Aorta (tissue), 5 donors: Measurements from ENCODE around the gene CEP68. TPM values are rescaled to one million over a fixed set of nuclear protein-coding genes. Genes with fewer than 3 reads are reported as not detected.

ENCODE experiments used
- ATAC-seq: fragments of 200-7000 bp; cut with Tn5 transposase; one replicate; pipeline ENCODE4 v1.9.1; 2022; ENCODE audit warnings: moderate library complexity; ENCODE audit not compliant: low FRiP score
- DNase-seq, 2 donors: peaks; one replicate each; pipeline ENCODE4 v3.0.0-alpha.2; 2020
- H3K27ac ChIP-seq, 2 donors: one replicate each; pipeline ENCODE4 v1.5.1; 2013; ENCODE audit warnings: low read length in 2 of 2, mild to moderate bottlenecking in 2 of 2, moderate library complexity in 2 of 2, control low read depth in 1 of 2, inconsistent platforms in 1 of 2, low read depth in 1 of 2
- H3K27me3 ChIP-seq, 2 donors: one replicate each; pipeline ENCODE4 v1.6.1; 2013; ENCODE audit warnings: control low read depth in 1 of 2, low read length in 1 of 2, mild to moderate bottlenecking in 1 of 2, moderate library complexity in 1 of 2; ENCODE audit not compliant: insufficient read depth in 2 of 2, control insufficient read depth in 1 of 2
- H3K36me3 ChIP-seq, 2 donors: one replicate each; pipeline ENCODE4 v1.6.1; 2013; ENCODE audit warnings: control low read depth in 1 of 2, low read length in 1 of 2, mild to moderate bottlenecking in 1 of 2; ENCODE audit not compliant: insufficient read depth in 2 of 2, control insufficient read depth in 1 of 2
- H3K4me1 ChIP-seq, 2 donors: one replicate each; pipeline ENCODE4 v1.6.1; 2013; ENCODE audit warnings: low read length in 2 of 2, control low read depth in 1 of 2, mild to moderate bottlenecking in 1 of 2, moderate library complexity in 1 of 2; ENCODE audit not compliant: insufficient read depth in 2 of 2, control insufficient read depth in 1 of 2
- H3K4me3 ChIP-seq, 2 donors: one replicate each; pipeline ENCODE4 v1.5.1; 2013; ENCODE audit warnings: low read length in 2 of 2, control low read depth in 1 of 2, mild to moderate bottlenecking in 1 of 2
- H3K9me3 ChIP-seq: one replicate; pipeline ENCODE4 v1.6.1; 2013; ENCODE audit warnings: mild to moderate bottlenecking, low read length; ENCODE audit not compliant: control insufficient read depth
- WGBS, 2 donors: extraction: QIAGEN DNeasy Blood & Tissue Kit; methylation state at CpG; one replicate each; pipeline ENCODE4 v1.1.7; 2013; 5-methylcytosine and 5-hydroxymethylcytosine counted together
- intact Hi-C, 2 donors: fragments of 100-400 bp; cut with DNase I; formaldehyde crosslinking; loops; one replicate each; pipeline versions ENCODE4 v1.14.2 to v1.15.0; 2022
- polyA plus RNA-seq, 2 donors: library from polyadenylated mRNA; stranded (reverse); fragments of 200-250 nt; gene quantifications; one replicate each; pipeline ENCODE4 v1.2.3, GENCODE V29; 2013
- total RNA-seq, 2 donors: library from RNA; stranded (reverse); fragmentation: NEBNext Ultra II Directional; extraction: Animal tissue kit (Norgen Biotek cat#: 25700); gene quantifications; one replicate each; pipeline ENCODE4 v1.2.1, GENCODE V29; 2021
- donor health status: healthy with polysubstance abuse.
- donor health status: Bipolar disorder and iron deficiency.
- donor health status: DM: no; HTN: no; CAD: no.
- donor health status: DM: no; HTN: no; CAD: no.
- donor health status: DM: yes; HTN: yes; CAD: no.

CEP68 gene
- total and polyA plus RNA-seq, 4 donors: 3.5 to 31.0 (median 12.9) TPM

DNA sequence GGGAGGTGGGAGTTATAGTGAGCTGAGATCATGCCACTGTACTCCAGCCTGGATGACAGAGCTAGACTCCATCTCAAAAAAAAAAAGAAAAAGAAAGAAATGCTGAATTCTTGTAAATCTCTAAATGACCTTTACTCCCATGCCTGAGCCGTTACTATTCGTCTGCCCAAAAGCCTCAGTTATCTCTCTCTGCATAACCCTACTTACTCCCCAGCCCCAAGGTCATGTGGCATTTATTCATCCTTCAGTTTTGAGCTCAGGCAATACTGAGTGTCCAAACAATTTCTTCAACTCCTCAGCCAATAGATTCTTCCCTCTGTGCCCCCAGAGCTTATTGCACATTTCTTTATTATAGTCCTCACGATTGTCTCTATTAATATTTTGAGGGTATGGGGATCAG, 44.9 kb downstream of the CEP68 start:
- Histone ChIP-seq H3K27me3 (no peaks in the 10 kb centered on the region), H3K4me1 (peaks cover 0 to 1% of the 10 kb centered on the region in 2 donors), H3K36me3 (peaks cover 0 to 2% of the 10 kb centered on the region in 2 donors), H3K4me3 (no peak overlapping the region), H3K9me3 (no peaks in the 10 kb centered on the region), H3K27ac (no peak overlapping the region)
- DNase-seq: no peak
- 83 to 84% methylated on average over 3 of the region's 3 CpGs for WGBS, 2 donors
- ATAC-seq: no peak
- intact Hi-C loops: no loop called here

DNA sequence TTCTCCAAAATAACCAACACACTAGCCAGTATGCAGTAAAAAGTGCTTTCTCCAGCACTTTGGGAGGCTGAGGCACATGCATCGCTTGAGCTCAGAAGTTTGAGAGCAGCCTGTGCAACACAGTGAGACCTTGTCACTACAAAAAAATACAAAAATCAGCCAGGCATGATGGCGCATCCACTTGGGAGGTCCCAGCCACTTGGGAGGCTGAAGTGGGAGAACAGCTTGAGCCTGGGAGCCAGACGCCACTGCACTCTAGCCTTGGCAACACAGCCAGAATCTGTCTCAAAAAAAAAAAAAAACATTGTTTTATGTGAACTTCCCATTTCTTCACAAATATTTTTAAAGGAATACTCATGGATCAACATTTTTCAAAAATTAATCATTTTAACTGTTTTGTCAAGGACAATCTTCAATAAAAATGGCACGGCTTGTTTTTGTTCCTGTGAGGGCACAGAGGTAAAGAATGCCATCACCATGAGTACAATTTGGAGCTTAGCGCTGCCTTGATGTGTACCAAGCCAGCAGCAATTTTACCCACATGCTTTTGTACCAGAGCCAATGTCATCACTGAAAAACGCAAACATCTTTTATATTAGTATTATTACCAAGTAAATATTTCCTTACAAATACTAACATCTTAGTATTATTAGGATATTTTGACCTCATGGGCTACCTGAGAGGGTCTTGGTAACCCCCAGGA, 46.9 kb downstream of the CEP68 start:
- H3K4me1 ChIP-seq: peaks cover 0 to 5% of the 10 kb centered on the region in 2 donors
- intact Hi-C loops: no loop called here
- peak overlapping the region; percentile 43 to 63 for H3K27ac ChIP-seq
- DNase-seq (no peak), ATAC-seq (peak; percentile 52)
- H3K27me3 ChIP-seq: no peaks in the 10 kb centered on the region
- no peaks in the 10 kb centered on the region for H3K36me3 ChIP-seq
- H3K9me3 ChIP-seq: no peaks in the 10 kb centered on the region
- H3K4me3 ChIP-seq: no peak overlapping the region
- 12 to 19% methylated on average over 6 of the region's 6 CpGs for WGBS, 2 donors

DNA sequence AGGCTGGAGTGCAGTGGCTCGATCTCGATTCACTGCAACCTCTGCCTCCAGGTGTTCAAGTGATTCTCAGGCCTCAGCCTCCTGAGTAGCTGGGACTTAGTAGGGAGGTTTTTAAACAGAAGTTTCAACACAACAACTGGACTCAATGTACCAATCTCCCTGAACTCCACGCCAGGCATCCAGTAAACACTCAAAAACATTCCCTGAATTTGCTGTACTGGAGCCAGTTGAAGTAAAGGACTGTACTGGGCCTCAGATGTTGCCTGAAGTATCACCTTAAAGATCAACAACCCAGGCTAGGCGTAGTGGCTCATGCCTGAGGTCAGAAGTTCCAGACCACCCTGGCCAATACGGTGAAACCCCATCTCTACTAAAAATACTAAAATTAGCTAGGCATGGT, 51.3 kb downstream of the CEP68 start:
- H3K27me3 ChIP-seq: no peaks in the 10 kb centered on the region
- intact Hi-C loops: no loop called here
- H3K27ac ChIP-seq: no peak overlapping the region
- ATAC-seq: no peak
- H3K4me1 ChIP-seq: peaks cover 0 to 3% of the 10 kb centered on the region in 2 donors
- H3K4me3 ChIP-seq: no peak overlapping the region
- H3K9me3 ChIP-seq: no peaks in the 10 kb centered on the region
- 93 to 94% methylated on average over 5 of the region's 5 CpGs for WGBS, 2 donors
- no peak for DNase-seq
- no peaks in the 10 kb centered on the region for H3K36me3 ChIP-seq

DNA sequence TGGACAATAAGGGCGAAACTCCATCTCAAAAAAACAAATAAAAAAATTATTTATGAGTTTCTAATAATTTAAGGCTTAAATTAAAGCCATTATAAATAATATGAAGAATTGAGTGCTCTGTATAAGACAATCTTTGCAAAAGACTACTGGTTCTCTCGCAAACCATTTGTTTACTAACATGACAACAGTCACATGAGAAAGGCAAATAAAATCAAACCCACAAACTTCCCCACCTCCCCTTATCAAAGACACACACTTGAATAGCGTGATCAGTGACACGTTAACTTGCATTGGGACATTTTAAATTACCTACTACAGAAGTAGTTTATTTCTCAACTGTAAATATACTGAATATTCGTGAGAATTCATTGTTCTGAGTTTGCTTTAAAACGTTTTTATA, 52.6 kb downstream of the CEP68 start:
- no peaks in the 10 kb centered on the region for H3K9me3 ChIP-seq
- H3K27me3 ChIP-seq: no peaks in the 10 kb centered on the region
- intact Hi-C loops: no loop called here
- DNase-seq (no peak), ATAC-seq (no peak)
- WGBS, 2 donors: 84 to 87% methylated on average over 6 of the region's 6 CpGs
- peaks cover 0 to 3% of the 10 kb centered on the region in 2 donors for H3K4me1 ChIP-seq
- H3K4me3 ChIP-seq: no peak overlapping the region
- no peaks in the 10 kb centered on the region for H3K36me3 ChIP-seq
- no peak overlapping the region for H3K27ac ChIP-seq

DNA sequence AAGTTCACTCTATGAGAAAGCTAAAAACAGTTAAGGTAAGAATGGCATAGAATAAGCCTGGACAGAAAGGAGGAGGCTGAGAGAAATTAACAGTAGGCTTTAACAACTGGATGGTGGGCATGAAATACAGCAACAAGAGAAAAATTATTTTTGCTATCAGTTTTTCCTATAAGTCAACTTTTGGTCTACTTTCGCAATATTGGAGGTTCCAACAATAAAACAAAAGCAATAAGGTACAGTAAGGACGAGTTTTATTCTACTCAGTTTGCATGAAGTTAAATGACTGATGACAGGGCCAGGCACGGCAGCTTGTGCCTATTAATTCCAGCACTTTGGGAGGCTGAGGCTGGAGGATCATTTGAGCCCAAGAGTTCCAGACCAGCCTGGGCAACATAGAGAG, 56.4 kb downstream of the CEP68 start:
- Histone ChIP-seq H3K27me3 (no peaks in the 10 kb centered on the region), H3K36me3 (no peaks in the 10 kb centered on the region), H3K4me3 (no peak overlapping the region), H3K4me1 (no peaks in the 10 kb centered on the region), H3K9me3 (no peaks in the 10 kb centered on the region), H3K27ac (no peak overlapping the region)
- 41 to 44% methylated on average over 3 of the region's 3 CpGs for WGBS, 2 donors
- DNase-seq (no peak), ATAC-seq (no peak)
- intact Hi-C loops: no loop called here

DNA sequence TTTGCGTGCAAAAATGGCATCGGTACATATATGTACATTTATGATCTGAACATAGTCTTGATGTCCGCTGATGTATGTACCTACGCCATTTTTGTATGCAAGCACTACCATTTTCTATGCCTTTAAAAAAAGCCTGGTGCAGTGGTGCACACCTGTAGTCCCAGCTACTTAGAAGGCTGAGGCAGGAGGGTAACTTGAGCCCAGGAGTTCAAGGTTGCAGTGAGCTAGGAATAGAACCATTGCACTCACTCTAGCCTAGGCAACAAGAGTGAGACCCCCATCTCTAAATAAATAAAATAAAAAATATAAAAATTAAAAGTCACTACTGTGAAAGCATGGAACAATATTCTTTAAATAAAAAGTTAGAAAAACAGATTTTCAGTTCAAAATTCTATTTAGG, 57.0 kb downstream of the CEP68 start:
- Histone ChIP-seq H3K27ac (no peak overlapping the region), H3K4me3 (no peak overlapping the region), H3K27me3 (no peaks in the 10 kb centered on the region), H3K9me3 (no peaks in the 10 kb centered on the region), H3K4me1 (no peaks in the 10 kb centered on the region), H3K36me3 (no peaks in the 10 kb centered on the region)
- ATAC-seq: no peak
- intact Hi-C loops: no loop called here
- 97 to 98% methylated on average over 4 of the region's 4 CpGs for WGBS, 2 donors
- no peak for DNase-seq

DNA sequence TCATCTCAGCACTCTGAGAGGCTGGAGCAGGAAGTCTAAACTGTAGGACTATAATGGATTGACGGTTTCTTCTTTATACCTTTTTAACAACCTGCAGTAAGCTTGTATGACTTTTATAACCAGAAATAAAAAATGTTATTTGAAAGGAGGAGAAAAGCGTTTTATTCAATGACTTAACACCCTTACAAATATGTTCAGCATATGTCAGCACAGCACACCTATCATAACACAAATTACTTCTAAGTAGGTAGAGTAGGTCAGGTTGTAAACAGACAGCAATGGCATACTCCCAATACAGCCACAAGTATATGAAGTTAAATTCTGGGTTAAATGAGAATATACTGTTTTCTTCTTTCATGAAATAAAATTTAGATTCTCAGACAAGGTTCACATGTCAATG, 57.6 kb downstream of the CEP68 start:
- H3K4me1 ChIP-seq: no peaks in the 10 kb centered on the region
- ATAC-seq: no peak
- intact Hi-C loops: no loop called here
- no peak overlapping the region for H3K27ac ChIP-seq
- H3K36me3 ChIP-seq: no peaks in the 10 kb centered on the region
- WGBS, 2 donors: 60 to 65% methylated on average over 2 of the region's 2 CpGs
- no peaks in the 10 kb centered on the region for H3K27me3 ChIP-seq
- H3K9me3 ChIP-seq: no peaks in the 10 kb centered on the region
- no peak overlapping the region for H3K4me3 ChIP-seq
- no peak for DNase-seq

DNA sequence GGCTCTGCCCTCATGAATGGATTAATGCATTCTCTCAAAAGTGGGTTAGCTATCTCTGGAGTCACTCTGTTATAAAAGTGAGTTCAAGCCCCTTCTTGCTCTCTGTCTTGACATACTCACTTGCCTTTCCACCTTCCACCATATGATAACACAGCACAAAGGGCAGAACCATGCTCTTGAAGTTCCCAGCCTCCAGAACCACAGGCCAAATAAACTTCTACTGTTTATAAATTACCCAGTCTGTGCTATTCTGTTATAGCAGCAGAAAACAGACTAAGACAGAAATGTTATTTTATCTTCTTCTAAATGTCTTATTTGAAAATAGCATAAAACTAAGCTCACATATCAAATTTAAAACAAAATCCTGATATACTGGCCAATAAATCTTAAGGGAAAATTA, 58.7 kb downstream of the CEP68 start:
- Histone ChIP-seq H3K4me1 (no peaks in the 10 kb centered on the region), H3K36me3 (no peaks in the 10 kb centered on the region), H3K27ac (no peak overlapping the region), H3K9me3 (no peaks in the 10 kb centered on the region), H3K27me3 (no peaks in the 10 kb centered on the region), H3K4me3 (no peak overlapping the region)
- intact Hi-C loops: no loop called here
- ATAC-seq (no peak), DNase-seq (no peak)

DNA sequence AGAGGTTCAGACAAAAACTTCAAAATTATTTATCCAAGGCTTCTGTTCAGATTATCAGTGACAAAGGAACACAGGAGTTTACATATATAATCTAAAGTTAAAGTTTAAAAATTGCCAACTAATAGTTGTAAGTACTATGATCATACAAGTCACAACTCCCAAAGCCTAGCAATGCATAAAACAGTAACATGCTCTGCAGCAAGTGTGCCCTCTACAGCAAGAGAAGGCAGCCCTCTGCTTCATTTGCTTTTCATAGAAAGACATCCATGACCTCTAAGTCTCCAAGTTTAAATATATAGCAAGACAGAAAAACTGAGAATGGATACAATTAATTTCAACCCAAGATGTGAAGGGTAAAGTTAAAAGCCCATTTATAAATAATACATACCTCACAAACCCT, 60.4 kb downstream of the CEP68 start:
- Histone ChIP-seq H3K4me3 (no peak overlapping the region), H3K27me3 (no peaks in the 10 kb centered on the region), H3K9me3 (no peaks in the 10 kb centered on the region), H3K4me1 (peaks cover 2% of the 10 kb centered on the region in 2 donors), H3K36me3 (no peaks in the 10 kb centered on the region), H3K27ac (no peak overlapping the region)
- DNase-seq (no peak), ATAC-seq (no peak)
- intact Hi-C loops: no loop called here
